K562 (cell line): Measurements from ENCODE around the gene RTF1. TPM values are rescaled to one million over a fixed set of nuclear protein-coding genes. Genes with fewer than 3 reads are reported as not detected.

ENCODE experiments used
- AFF4 ChIP-seq: sonication (generic); formaldehyde crosslinking; IDR thresholded peaks from 2 replicates; pipeline ENCODE4 v1.8.0; 2023; ENCODE audit warnings: mild to moderate bottlenecking, missing genetic modification reagents
- CEBPG ChIP-seq, 3 experiments: fragments of 200-800 bp in 1 of 3; sonication (Bioruptor generic) in 1 of 3; sonication (generic) in 1 of 3; formaldehyde crosslinking in 1 of 3; IDR thresholded peaks in 2 of 3; conservative IDR thresholded peaks in 1 of 3; 2 replicates each; pipeline versions ENCODE4 v1.6.1 to v1.8.0; 2016 to 2022; ENCODE audit warnings: missing compliant biosample characterization in 2 of 3, missing genetic modification characterization in 2 of 3, mild to moderate bottlenecking in 1 of 3, missing genetic modification reagents in 1 of 3
- GATAD2B ChIP-seq: fragments of 450-650 bp; IDR thresholded peaks from 2 replicates; pipeline ENCODE4 v1.6.1; 2017; ENCODE audit warnings: mild to moderate bottlenecking, borderline replicate concordance
- HNRNPLL ChIP-seq: fragments of 200-400 bp; formaldehyde crosslinking; IDR thresholded peaks from 2 replicates; pipeline ENCODE4 v1.6.1; 2017; ENCODE audit warnings: low read length, low read depth, mild to moderate bottlenecking; ENCODE audit not compliant: poor library complexity, severe bottlenecking
- MLLT1 ChIP-seq, 2 experiments: fragments of 450-650 bp; IDR thresholded peaks; 2 replicates each; pipeline ENCODE4 v1.6.1; 2016
- RERE ChIP-seq: sonication (generic); formaldehyde crosslinking; IDR thresholded peaks from 2 replicates; pipeline ENCODE4 v1.8.0; 2023; ENCODE audit warnings: missing genetic modification reagents, mild to moderate bottlenecking, borderline replicate concordance
- SMAD1 ChIP-seq: fragments of 150-350 bp; IDR thresholded peaks from 2 replicates; pipeline ENCODE4 v1.6.1; 2014; ENCODE audit warnings: low read length, low read depth; ENCODE audit not compliant: partially characterized antibody
- ZFP91 ChIP-seq: sonication (generic); formaldehyde crosslinking; IDR thresholded peaks from 2 replicates; pipeline ENCODE4 v1.8.0; 2022; ENCODE audit warnings: mild to moderate bottlenecking, missing genetic modification reagents
- polyA plus RNA-seq, 8 experiments: library from polyadenylated mRNA; depleted of rRNA in 4 of 8; stranded (reverse) in 5 of 8; unstranded in 3 of 8; fragments of >200 nt; fragmentation: Nextera tagmentation in 2 of 8; fragmentation: Illumina TruSeq in 1 of 8; extraction: Ambion mirVana in 2 of 8; extraction: Trizol in 1 of 8; gene quantifications; 2 replicates each; pipeline versions ENCODE4 v1.2.1 to v1.2.3, GENCODE V29; 2011 to 2014; ENCODE audit warnings: inconsistent platforms in 1 of 8, missing spikeins in 1 of 8
- total RNA-seq, 7 experiments: library from RNA; depleted of rRNA in 6 of 7; stranded (reverse); fragments of >200 nt in 6 of 7; fragmentation: Illumina TruSeq in 2 of 7; extraction: Trizol in 2 of 7; gene quantifications; 2 replicates each; pipeline versions ENCODE4 v1.2.1 to v1.2.3, GENCODE V29; 2011 to 2021; ENCODE audit warnings: low replicate concordance in 1 of 7

RTF1 gene
- total and polyA plus RNA-seq, 9 of the 15 experiments (the other 6 are each of a cell fraction or from before 2014, with no cell fraction given): 7.6 to 69.5 (median 31.5) TPM

- TF ChIP-seq ZFP91 (CRISPR knock-in tag): peak; percentile 66; the same call in 1 of the 2 replicates
- TF ChIP-seq MLLT1 (IDR thresholded peaks at IDR 0.05): peak in 1 of 2 experiments; percentile 75; a peak in 1 of 4 replicates
- TF ChIP-seq CEBPG (CRISPR knock-in tag; IDR thresholded peaks at IDR 0.05): no peak
- no peak for TF ChIP-seq CEBPG (tag; conservative IDR thresholded peaks at IDR 0.05 in 1 of 2, IDR thresholded peaks at IDR 0.05 in 1 of 2)
- 0 out of 2 replicates have a peak, but pooled peaks have one; percentile 32 for TF ChIP-seq GATAD2B
- TF ChIP-seq RERE (CRISPR knock-in tag): no peak
- peak; percentile 37 for TF ChIP-seq HNRNPLL
- TF ChIP-seq SMAD1: no peak
- TF ChIP-seq AFF4 (CRISPR knock-in tag): no peak
Observed at GRCh38 chr15:41513506-41514227, 96.8 kb downstream of the RTF1 start, which contains the start of gene LTK (continued).
